Peyer's patch (tissue), 4 donors: ENCODE data around the gene WNT10A.

Source experiments
- POLR2A ChIP-seq, 2 donors: fragments of 450-650 bp; IDR thresholded peaks; one replicate each; pipeline ENCODE4 v1.5.1; 2017; ENCODE audit warnings: antibody characterized with exemption in 2 of 2, mild to moderate bottlenecking in 2 of 2, moderate library complexity in 2 of 2
- TF ChIP-seq, protein P1 (sequence below), 6 experiments: fragments of 450-650 bp in 4 of 6; fragments of 200-600 bp in 2 of 6; sonication (generic) in 1 of 6; IDR thresholded peaks; one replicate each; pipeline ENCODE4 v1.5.1; 2017 to 2019; ENCODE audit warnings: antibody characterized with exemption in 6 of 6, mild to moderate bottlenecking in 3 of 6, moderate library complexity in 1 of 6

DNA sequence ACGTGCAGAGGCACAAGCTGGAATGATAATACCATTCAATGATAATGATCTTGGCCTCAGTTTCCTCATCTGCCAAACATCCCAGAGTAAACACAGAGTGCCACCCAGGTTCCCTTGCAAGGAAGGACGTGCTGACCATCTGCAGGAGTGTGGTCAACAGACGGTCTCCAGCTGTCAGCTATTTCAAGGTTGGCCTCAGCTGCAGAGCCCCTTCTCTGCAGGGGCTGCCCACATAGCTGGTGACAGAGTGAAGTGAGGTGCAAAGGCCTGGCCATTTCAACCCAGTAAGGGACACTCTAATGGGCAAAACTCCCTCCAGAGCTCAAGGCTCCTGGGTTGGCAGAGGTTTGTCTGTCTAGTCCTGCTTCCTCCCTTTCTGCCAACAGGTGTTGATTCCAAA, 29.4 kb upstream of the WNT10A start:
- TF ChIP-seq, protein P1, sequence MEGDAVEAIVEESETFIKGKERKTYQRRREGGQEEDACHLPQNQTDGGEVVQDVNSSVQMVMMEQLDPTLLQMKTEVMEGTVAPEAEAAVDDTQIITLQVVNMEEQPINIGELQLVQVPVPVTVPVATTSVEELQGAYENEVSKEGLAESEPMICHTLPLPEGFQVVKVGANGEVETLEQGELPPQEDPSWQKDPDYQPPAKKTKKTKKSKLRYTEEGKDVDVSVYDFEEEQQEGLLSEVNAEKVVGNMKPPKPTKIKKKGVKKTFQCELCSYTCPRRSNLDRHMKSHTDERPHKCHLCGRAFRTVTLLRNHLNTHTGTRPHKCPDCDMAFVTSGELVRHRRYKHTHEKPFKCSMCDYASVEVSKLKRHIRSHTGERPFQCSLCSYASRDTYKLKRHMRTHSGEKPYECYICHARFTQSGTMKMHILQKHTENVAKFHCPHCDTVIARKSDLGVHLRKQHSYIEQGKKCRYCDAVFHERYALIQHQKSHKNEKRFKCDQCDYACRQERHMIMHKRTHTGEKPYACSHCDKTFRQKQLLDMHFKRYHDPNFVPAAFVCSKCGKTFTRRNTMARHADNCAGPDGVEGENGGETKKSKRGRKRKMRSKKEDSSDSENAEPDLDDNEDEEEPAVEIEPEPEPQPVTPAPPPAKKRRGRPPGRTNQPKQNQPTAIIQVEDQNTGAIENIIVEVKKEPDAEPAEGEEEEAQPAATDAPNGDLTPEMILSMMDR (IDR thresholded peaks at IDR 0.05) = no peak
- no peak for TF ChIP-seq POLR2A (IDR thresholded peaks at IDR 0.05)
